Dendritic cell treated with granulocyte-macrophage colony-stimulating factor and Interleukin-4, amounts not matched to agents 40 ng/mL and 50 ng/mL, for 4 days (primary cell): ENCODE data around the gene PRKN.

Experiments used
- H3K27ac Mint-ChIP-seq: one replicate; pipeline ENCODE4 v1.8.0; 2022; ENCODE audit warnings: mild to moderate bottlenecking, mixed read lengths
- H3K27me3 Mint-ChIP-seq: one replicate; pipeline ENCODE4 v1.8.0; 2022; ENCODE audit warnings: mild to moderate bottlenecking, mixed read lengths
- H3K36me3 Mint-ChIP-seq: one replicate; pipeline ENCODE4 v1.8.0; 2022; ENCODE audit warnings: low read depth, mixed read lengths
- H3K4me1 Mint-ChIP-seq: one replicate; pipeline ENCODE4 v1.8.0; 2022; ENCODE audit warnings: low read depth, mixed read lengths
- H3K4me3 Mint-ChIP-seq: one replicate; pipeline ENCODE4 v1.8.0; 2022; ENCODE audit warnings: mild to moderate bottlenecking, moderate library complexity, mixed read lengths
- H3K9me3 Mint-ChIP-seq: one replicate; pipeline ENCODE4 v1.8.0; 2022; ENCODE audit warnings: mixed read lengths
- intact Hi-C: fragments of 100-400 bp; cut with micrococcal nuclease; formaldehyde crosslinking; loops from one replicate; pipeline ENCODE4 v1.15.0; 2022

PRKN gene

DNA sequence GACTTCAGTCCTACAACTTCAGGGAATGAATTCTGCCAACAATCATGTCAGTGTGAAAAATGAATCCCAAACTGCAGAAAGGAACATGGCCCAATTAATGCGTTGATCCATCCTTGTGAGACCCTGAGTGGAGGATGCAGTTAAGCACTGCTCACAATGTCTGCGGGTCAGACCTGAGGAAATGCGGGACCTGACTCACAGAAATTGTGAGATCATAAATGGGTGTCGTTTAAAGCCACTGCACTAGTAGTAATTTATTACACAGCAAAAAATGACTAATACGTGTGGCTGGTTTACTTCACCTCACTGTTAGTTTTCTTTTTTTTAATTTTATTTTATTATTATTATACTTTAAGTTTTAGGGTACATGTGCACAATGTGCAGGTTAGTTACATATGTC is 505.0 kb downstream of the PRKN start:
- Mint-ChIP-seq H3K27ac (no peak overlapping the region), H3K36me3 (no peaks in the 10 kb centered on the region), H3K4me1 (no peaks in the 10 kb centered on the region), H3K4me3 (no peak overlapping the region), H3K9me3 (no peaks in the 10 kb centered on the region), H3K27me3 (no peaks in the 10 kb centered on the region)
- intact Hi-C loops, result no loop called here

DNA sequence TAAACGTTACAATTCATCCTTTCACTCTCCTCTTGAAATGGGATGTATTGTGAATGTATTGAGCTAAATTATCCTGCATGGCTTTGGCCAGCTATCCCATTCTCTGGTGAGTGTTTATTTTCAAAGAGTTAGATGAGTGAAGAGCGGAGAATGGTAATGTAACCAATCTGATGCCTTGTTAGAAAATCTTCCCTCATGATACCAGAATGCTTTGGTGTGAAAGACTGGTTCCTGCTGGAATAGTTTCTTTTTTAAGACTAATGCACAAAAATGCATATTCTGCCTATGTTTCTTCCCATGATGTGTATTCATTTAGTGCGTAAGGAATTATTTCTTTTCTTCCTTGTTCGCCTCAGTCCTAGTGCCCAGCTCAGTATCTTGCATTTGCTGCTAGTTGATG is 506.7 kb downstream of the PRKN start:
- no peak overlapping the region for H3K4me3 Mint-ChIP-seq
- H3K27ac Mint-ChIP-seq, result no peak overlapping the region
- no peaks in the 10 kb centered on the region for H3K4me1 Mint-ChIP-seq
- intact Hi-C loops, result no loop called here
- no peaks in the 10 kb centered on the region for H3K27me3 Mint-ChIP-seq
- no peaks in the 10 kb centered on the region for H3K36me3 Mint-ChIP-seq
- H3K9me3 Mint-ChIP-seq, result no peaks in the 10 kb centered on the region

DNA sequence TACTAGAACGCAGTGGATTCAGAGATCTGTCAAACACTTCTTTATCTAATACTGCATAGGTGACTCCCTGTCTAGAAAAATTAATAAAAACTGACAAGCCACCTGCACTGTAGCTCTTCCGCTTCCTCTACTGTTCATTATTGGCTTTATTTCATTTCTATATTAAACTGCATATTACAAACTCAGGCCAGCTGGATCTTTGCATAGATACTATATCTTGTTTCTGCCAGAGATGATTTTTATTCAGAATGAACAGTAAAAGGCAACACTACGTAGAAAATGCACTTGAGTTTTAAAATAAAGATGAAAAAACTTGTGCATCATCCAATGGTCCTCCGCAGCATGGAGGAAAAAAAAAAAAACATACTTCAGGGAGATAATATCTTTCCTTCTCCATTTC is 508.3 kb downstream of the PRKN start:
- Mint-ChIP-seq H3K27me3 (no peaks in the 10 kb centered on the region), H3K4me1 (no peaks in the 10 kb centered on the region), H3K9me3 (no peaks in the 10 kb centered on the region), H3K4me3 (no peak overlapping the region), H3K36me3 (no peaks in the 10 kb centered on the region), H3K27ac (no peak overlapping the region)
- intact Hi-C loops, result no loop called here

DNA sequence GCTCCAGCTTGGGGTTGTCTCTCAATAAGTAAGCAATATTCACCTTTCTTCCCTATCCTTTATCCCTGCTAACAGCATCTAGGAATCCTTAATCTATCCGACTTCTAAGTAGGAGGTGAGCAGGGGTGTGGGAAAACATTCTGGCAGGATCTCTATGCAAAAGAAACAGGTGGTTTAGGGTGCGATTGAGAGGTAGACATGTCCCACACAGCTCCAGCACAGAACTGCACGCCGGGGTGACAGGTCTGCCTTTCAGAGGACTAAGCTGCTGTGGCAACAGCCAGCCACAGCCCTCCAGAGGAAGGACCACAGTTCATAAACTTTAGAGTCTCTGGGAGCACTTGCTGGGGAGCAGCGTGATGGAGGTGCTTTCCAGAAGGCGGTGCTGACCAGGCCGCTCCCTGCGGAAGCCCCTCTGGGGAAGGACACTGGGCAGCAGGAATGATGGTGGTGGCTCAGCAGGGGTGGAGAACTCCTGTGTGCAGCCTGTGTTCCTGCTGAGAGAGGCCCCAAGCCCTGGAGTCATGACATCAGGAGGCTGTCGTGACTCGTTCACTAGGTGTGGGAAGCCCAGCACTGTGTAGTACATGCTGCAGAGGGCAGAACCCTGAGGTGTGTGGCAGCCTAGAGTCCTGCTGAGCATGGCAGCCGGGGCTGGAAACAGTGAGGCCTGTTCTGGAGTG is 509.6 kb downstream of the PRKN start:
- intact Hi-C loops, result no loop called here
- Mint-ChIP-seq H3K9me3 (no peaks in the 10 kb centered on the region), H3K27ac (no peak overlapping the region), H3K27me3 (no peaks in the 10 kb centered on the region), H3K4me1 (no peaks in the 10 kb centered on the region), H3K36me3 (no peaks in the 10 kb centered on the region), H3K4me3 (no peak overlapping the region)

DNA sequence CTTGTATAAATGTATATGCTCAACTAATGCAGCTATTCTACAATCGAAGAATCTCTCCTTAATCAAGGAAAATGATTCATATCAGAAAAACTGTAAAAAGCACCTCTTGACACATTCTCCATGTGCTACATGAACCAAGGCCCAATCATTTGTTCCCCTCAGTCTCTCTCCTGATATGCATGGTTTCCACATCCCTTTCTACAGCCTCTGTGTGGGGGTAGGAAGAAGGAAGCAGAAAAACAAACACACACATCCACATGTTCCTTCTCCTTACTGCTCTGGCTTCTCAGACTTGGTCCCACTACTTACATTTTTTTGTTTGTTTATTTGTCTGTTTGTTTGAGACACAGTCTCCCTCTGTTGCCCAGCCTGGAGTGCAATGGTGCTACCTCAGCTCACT is 510.5 kb downstream of the PRKN start:
- H3K4me1 Mint-ChIP-seq, result no peaks in the 10 kb centered on the region
- H3K27ac Mint-ChIP-seq, result no peak overlapping the region
- H3K4me3 Mint-ChIP-seq, result no peak overlapping the region
- no peaks in the 10 kb centered on the region for H3K9me3 Mint-ChIP-seq
- intact Hi-C loops, result no loop called here
- no peaks in the 10 kb centered on the region for H3K36me3 Mint-ChIP-seq
- no peaks in the 10 kb centered on the region for H3K27me3 Mint-ChIP-seq

GRCh38 chr6:162211777-162212176 is 515.8 kb downstream of the PRKN start:
- Mint-ChIP-seq H3K4me3 (no peak overlapping the region), H3K27me3 (no peaks in the 10 kb centered on the region), H3K4me1 (no peaks in the 10 kb centered on the region), H3K9me3 (peaks cover 6% of the 10 kb centered on the region), H3K27ac (no peak overlapping the region), H3K36me3 (no peaks in the 10 kb centered on the region)
- intact Hi-C loops, result no loop called here

DNA sequence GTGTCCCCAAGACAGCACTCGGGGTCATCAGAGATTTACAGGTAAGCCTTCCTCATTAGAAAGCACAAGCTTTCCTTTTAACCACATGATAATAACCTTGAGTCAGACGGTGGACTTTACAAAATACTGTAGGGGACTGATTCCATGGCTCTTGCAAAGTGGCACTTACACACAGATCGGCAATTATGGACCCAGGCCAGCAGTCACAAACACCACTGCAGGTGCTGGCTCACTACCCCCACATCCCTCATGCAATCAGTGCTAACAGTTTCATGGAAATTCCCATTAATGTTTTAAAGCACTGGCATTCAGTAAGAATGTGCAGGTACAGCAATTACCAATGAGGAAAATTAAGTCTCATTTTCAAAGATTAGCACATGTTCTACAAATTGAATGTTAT is 516.5 kb downstream of the PRKN start:
- no peaks in the 10 kb centered on the region for H3K27me3 Mint-ChIP-seq
- no peaks in the 10 kb centered on the region for H3K4me1 Mint-ChIP-seq
- H3K27ac Mint-ChIP-seq, result no peak overlapping the region
- intact Hi-C loops, result no loop called here
- no peaks in the 10 kb centered on the region for H3K36me3 Mint-ChIP-seq
- H3K4me3 Mint-ChIP-seq, result no peak overlapping the region
- peaks cover 6% of the 10 kb centered on the region for H3K9me3 Mint-ChIP-seq

DNA sequence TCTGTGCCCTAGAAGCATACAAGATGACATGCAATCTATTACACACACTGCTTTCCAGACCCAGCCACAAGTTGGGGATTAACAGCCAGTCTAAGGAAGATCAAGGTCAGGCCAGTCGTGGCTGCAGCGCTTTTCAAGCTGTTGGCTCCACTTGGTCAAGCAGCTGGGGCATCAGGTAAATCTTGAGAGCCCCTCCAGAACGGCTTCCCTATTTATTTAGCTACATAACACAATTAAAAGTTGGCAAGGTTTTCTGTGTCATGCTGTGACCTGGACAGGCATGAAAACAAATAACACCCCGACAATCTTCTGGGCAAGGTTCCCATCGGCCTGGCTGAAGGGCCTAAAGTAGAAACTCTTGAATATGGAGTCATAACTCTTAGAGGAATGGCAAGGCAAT is 524.3 kb downstream of the PRKN start:
- H3K4me1 Mint-ChIP-seq, result no peaks in the 10 kb centered on the region
- no peaks in the 10 kb centered on the region for H3K36me3 Mint-ChIP-seq
- no peaks in the 10 kb centered on the region for H3K27me3 Mint-ChIP-seq
- no peak overlapping the region for H3K27ac Mint-ChIP-seq
- H3K4me3 Mint-ChIP-seq, result no peak overlapping the region
- intact Hi-C loops, result no loop called here
- H3K9me3 Mint-ChIP-seq, result peaks cover 6% of the 10 kb centered on the region

DNA sequence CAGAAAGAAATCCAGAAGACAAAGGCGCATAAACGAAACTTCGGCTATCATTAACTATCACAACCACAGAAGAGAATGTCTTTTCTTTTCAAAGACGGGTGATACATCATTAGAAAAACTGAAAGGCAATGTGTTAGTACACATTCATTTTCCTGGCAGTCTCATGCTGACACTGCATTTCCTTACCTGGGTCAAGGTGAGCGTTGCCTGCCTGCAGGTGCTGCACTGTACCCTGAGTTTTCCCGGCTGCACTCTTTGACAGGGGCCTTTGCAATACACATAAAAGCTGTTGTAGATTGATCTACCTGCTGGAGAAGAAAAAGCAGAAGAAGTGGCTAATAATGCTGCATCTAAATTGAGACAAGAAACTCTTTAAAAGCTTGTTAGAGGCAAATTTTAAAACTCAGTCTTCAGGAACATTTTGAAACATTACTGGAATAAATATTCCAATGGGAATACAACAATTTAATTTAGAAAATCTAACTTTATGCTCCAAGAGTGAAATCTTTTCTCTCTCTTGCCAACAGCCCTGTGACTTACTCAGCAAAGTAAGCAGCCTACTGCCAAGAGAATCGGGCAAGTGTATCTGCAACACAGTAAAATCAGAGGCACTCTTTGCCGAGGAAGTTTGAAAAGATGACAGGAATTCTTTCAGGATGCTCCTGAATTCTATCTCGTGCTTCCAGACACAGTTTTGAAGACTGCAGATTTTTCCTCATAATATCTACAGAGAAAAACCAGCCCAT is 526.4 kb downstream of the PRKN start:
- no peaks in the 10 kb centered on the region for H3K36me3 Mint-ChIP-seq
- no peak overlapping the region for H3K27ac Mint-ChIP-seq
- H3K4me3 Mint-ChIP-seq, result no peak overlapping the region
- no peaks in the 10 kb centered on the region for H3K4me1 Mint-ChIP-seq
- intact Hi-C loops, result no loop called here
- no peaks in the 10 kb centered on the region for H3K27me3 Mint-ChIP-seq
- H3K9me3 Mint-ChIP-seq, result no peaks in the 10 kb centered on the region

DNA sequence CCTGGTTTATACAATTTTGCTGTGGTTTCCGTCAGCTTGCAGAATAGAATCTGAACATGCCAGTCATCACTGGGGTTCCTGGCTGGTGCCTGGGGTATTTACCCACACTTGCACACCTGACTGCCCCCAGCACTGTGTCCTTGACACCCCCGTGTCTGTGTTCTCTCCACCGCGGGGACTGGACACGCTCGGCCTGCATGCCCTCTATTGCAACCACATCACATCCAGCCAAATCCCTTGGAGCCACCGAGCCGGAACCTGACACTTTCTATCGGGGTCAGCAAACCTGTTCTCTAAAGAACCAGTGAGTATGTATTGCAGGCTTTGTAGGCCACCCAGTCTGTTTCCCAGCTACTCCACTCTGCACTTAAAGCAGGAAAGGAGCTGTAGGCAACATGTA is 527.5 kb downstream of the PRKN start:
- H3K27me3 Mint-ChIP-seq, result no peaks in the 10 kb centered on the region
- H3K4me3 Mint-ChIP-seq, result no peak overlapping the region
- H3K36me3 Mint-ChIP-seq, result no peaks in the 10 kb centered on the region
- H3K9me3 Mint-ChIP-seq, result no peaks in the 10 kb centered on the region
- no peaks in the 10 kb centered on the region for H3K4me1 Mint-ChIP-seq
- H3K27ac Mint-ChIP-seq, result no peak overlapping the region
- intact Hi-C loops, result no loop called here

GRCh38 chr6:162198925-162199324 is 528.6 kb downstream of the PRKN start:
- Mint-ChIP-seq H3K27ac (no peak overlapping the region), H3K4me1 (no peaks in the 10 kb centered on the region), H3K36me3 (no peaks in the 10 kb centered on the region), H3K27me3 (peaks cover 1% of the 10 kb centered on the region), H3K9me3 (no peaks in the 10 kb centered on the region), H3K4me3 (no peak overlapping the region)
- intact Hi-C loops, result no loop called here

DNA sequence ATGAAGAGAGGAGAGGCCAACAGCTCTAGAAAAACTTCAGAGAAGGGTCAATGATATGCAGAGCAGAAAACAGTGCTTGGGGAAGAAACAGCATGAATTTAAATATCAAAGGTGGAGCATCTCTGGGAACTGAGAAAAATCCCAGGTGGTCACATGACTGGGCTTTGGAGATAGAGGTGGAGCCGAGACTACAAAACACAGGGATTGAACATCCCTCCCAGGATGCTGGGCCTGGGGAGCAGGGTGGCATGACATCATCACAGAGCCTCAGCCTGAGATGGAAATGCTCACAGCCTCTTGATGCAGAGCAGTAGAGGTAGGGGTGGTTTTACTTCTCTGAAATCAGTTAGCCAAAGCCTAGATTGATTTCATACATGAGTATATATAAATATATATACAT is 529.5 kb downstream of the PRKN start:
- peaks cover 3% of the 10 kb centered on the region for H3K27me3 Mint-ChIP-seq
- H3K36me3 Mint-ChIP-seq, result no peaks in the 10 kb centered on the region
- H3K4me3 Mint-ChIP-seq, result no peak overlapping the region
- H3K27ac Mint-ChIP-seq, result no peak overlapping the region
- no peaks in the 10 kb centered on the region for H3K4me1 Mint-ChIP-seq
- intact Hi-C loops, result no loop called here
- H3K9me3 Mint-ChIP-seq, result no peaks in the 10 kb centered on the region

GRCh38 chr6:162195441-162195840 is 532.1 kb downstream of the PRKN start:
- Mint-ChIP-seq H3K27me3 (peaks cover 3% of the 10 kb centered on the region), H3K9me3 (no peaks in the 10 kb centered on the region), H3K27ac (no peak overlapping the region), H3K4me3 (no peak overlapping the region), H3K36me3 (no peaks in the 10 kb centered on the region), H3K4me1 (no peaks in the 10 kb centered on the region)
- intact Hi-C loops, result no loop called here

DNA sequence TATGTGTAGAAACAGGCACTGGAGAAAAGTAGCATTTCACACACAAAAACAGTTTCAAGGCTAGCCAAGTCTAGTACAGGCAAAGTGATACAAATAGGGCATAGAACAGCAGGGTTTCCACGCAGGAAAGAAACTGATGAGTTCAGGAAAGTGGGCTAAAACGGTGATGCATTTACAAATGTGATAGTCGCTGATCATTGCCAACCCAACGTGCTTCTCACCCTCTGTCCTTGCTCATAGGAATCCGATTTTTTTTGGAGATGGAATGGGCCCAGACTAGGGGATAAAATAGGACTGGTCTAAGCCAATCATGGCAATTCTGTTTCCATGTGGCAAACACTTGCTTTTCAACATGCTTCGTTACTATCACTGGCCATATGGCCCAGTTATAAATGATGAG is 536.6 kb downstream of the PRKN start:
- Mint-ChIP-seq H3K4me1 (no peaks in the 10 kb centered on the region), H3K27ac (no peak overlapping the region), H3K4me3 (no peak overlapping the region), H3K9me3 (peaks cover 8% of the 10 kb centered on the region), H3K27me3 (peaks cover 11% of the 10 kb centered on the region), H3K36me3 (no peaks in the 10 kb centered on the region)
- intact Hi-C loops, result no loop called here
